ENCODE measurements around the gene CAPZA1. TPM values are rescaled to one million over a fixed set of nuclear protein-coding genes. Genes with fewer than 3 reads are reported as not detected.

The CAPZA1 gene
- total RNA-seq, 1 experiment from 2014 or later, result 97.5 TPM

DNA sequence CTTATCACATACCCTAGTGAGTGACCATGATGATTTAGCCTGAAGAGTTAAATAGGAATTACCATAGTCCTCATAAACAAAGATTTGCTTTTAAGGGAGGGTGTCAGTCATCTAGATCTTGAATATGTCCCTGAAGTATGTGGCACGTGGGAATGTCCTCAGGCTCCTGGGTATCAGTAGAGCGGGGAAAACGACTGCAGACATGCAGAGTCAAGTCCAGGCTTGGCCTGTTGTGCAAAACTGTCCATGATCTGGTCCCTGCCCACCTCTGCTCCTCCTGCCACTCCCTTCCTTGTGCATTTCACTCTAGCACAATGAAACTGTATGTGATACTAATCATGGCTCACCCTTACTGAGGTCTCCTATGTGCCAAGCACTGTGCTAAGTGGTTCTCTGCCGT lies 67.7 kb downstream of the CAPZA1 start (continued):
- TF ChIP-seq, protein P1, sequence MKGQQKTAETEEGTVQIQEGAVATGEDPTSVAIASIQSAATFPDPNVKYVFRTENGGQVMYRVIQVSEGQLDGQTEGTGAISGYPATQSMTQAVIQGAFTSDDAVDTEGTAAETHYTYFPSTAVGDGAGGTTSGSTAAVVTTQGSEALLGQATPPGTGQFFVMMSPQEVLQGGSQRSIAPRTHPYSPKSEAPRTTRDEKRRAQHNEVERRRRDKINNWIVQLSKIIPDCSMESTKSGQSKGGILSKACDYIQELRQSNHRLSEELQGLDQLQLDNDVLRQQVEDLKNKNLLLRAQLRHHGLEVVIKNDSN (CRISPR knock-in tag; IDR thresholded peaks at IDR 0.05), result no peak
- TF ChIP-seq EMX1 (CRISPR knock-in tag; IDR thresholded peaks at IDR 0.05), result no peak

DNA sequence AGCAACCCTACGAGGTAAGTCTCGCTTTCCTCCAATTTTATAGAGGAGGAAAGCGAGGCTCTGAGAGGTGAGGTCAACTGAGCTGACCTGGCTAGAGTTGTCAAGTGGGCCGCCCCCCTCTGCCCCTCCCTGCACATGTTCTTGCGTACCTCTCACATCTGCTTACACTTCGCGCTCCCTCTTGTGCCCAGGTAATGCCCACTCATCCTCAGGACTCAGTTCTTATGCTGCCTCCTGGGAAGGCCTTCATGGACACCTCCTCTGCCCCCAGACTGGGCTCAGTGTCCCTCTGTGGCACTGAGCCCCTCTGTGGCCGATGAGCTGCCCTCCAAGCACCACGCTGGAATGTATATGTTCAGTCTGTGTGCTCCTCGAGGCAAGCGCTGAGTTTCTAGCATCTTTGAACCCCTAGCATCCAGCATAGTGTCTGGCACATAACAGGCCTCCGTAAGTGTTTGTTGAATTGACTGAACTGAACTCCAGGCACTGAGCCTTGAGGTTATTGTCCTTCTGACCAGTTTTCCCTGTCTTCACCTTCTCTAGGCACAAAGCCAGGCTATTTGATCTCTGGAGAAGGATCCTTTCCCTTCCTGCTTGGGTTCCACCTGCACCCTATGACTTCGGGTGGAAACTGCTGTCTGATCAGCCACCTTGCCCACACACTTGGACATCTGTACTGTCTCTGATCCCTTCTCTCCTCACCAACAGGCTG lies 68.3 kb downstream of the CAPZA1 start:
- Mint-ChIP-seq H3K4me3 (no peak overlapping the region), H3K4me1 (peaks cover 14% of the 10 kb centered on the region), H3K27me3 (ENCODE audit: low read depth) (no peaks in the 10 kb centered on the region), H3K27ac (peak overlapping the region; percentile 48), H3K36me3 (peaks cover 27% of the 10 kb centered on the region), H3K9me3 (no peaks in the 10 kb centered on the region)
- TF ChIP-seq ZNF121 (CRISPR knock-in tag; IDR thresholded peaks at IDR 0.05), result no peak
- TF ChIP-seq, protein P2, sequence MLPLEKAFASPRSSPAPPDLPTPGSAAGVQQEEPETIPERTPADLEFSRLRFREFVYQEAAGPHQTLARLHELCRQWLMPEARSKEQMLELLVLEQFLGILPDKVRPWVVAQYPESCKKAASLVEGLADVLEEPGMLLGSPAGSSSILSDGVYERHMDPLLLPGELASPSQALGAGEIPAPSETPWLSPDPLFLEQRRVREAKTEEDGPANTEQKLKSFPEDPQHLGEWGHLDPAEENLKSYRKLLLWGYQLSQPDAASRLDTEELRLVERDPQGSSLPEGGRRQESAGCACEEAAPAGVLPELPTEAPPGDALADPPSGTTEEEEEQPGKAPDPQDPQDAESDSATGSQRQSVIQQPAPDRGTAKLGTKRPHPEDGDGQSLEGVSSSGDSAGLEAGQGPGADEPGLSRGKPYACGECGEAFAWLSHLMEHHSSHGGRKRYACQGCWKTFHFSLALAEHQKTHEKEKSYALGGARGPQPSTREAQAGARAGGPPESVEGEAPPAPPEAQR (CRISPR knock-in tag; IDR thresholded peaks at IDR 0.05), result no peak
- TF ChIP-seq NFYB (CRISPR knock-in tag; conservative IDR thresholded peaks at IDR 0.05; ENCODE audit: low read depth), result no peak
- TF ChIP-seq, protein P3, sequence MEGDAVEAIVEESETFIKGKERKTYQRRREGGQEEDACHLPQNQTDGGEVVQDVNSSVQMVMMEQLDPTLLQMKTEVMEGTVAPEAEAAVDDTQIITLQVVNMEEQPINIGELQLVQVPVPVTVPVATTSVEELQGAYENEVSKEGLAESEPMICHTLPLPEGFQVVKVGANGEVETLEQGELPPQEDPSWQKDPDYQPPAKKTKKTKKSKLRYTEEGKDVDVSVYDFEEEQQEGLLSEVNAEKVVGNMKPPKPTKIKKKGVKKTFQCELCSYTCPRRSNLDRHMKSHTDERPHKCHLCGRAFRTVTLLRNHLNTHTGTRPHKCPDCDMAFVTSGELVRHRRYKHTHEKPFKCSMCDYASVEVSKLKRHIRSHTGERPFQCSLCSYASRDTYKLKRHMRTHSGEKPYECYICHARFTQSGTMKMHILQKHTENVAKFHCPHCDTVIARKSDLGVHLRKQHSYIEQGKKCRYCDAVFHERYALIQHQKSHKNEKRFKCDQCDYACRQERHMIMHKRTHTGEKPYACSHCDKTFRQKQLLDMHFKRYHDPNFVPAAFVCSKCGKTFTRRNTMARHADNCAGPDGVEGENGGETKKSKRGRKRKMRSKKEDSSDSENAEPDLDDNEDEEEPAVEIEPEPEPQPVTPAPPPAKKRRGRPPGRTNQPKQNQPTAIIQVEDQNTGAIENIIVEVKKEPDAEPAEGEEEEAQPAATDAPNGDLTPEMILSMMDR (IDR thresholded peaks at IDR 0.05), result no peak
- TF ChIP-seq FOXK1 (CRISPR knock-in tag; IDR thresholded peaks at IDR 0.05), result no peak
- no peak for TF ChIP-seq NR2C2 (CRISPR knock-in tag; IDR thresholded peaks at IDR 0.05)
- ATAC-seq, result no peak
- DNase-seq (ENCODE audit: low spot score), result no peak
- CTCF ChIA-PET, result interaction anchor here (1.5 kb wide), 1 partner anchor 10 kb away, joined by 4 read pairs; no protein-coding TSS in a partner anchor
- POLR2A ChIA-PET, result no interaction called here

DNA sequence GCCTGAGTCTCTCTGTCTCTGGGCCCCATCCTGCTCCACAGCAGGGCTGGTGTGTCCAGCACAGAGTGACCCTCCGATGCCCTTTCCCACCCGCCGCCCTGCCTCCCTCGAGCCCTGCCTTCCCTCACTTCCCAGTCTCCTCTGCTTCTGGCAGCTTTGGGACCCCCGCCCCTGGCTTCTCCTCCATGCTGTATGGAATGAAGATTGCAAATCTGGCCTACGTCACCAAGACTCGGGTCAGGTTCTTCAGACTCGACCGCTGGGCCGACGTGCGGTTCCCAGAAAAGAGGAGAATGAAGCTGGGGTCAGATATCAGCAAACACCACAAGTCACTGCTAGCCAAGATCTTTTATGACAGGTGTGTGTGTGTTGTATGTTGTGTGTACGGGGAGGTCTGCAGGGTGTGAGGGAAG lies 69.2 kb downstream of the CAPZA1 start:
- no peak for DNase-seq (ENCODE audit: low spot score)
- H3K4me3 Mint-ChIP-seq, result no peak overlapping the region
- H3K36me3 Mint-ChIP-seq, result peaks cover 30% of the 10 kb centered on the region
- no peak for ATAC-seq
- H3K27ac Mint-ChIP-seq, result peak overlapping the region; percentile 27
- H3K4me1 Mint-ChIP-seq, result peaks cover 14% of the 10 kb centered on the region
- CTCF ChIA-PET, result interaction anchor here (1.0 to 1.5 kb wide), 3 partner anchors 9 to 16 kb away, joined by 3 to 4 read pairs (median 3); no protein-coding TSS in a partner anchor
- H3K27me3 Mint-ChIP-seq (ENCODE audit: low read depth), result no peaks in the 10 kb centered on the region
- POLR2A ChIA-PET, result no interaction called here
- no peaks in the 10 kb centered on the region for H3K9me3 Mint-ChIP-seq
- TF ChIP-seq, protein P4, sequence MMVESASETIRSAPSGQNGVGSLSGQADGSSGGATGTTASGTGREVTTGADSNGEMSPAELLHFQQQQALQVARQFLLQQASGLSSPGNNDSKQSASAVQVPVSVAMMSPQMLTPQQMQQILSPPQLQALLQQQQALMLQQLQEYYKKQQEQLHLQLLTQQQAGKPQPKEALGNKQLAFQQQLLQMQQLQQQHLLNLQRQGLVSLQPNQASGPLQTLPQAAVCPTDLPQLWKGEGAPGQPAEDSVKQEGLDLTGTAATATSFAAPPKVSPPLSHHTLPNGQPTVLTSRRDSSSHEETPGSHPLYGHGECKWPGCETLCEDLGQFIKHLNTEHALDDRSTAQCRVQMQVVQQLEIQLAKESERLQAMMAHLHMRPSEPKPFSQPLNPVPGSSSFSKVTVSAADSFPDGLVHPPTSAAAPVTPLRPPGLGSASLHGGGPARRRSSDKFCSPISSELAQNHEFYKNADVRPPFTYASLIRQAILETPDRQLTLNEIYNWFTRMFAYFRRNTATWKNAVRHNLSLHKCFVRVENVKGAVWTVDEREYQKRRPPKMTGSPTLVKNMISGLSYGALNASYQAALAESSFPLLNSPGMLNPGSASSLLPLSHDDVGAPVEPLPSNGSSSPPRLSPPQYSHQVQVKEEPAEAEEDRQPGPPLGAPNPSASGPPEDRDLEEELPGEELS (CRISPR knock-in tag; IDR thresholded peaks at IDR 0.05), result no peak

DNA sequence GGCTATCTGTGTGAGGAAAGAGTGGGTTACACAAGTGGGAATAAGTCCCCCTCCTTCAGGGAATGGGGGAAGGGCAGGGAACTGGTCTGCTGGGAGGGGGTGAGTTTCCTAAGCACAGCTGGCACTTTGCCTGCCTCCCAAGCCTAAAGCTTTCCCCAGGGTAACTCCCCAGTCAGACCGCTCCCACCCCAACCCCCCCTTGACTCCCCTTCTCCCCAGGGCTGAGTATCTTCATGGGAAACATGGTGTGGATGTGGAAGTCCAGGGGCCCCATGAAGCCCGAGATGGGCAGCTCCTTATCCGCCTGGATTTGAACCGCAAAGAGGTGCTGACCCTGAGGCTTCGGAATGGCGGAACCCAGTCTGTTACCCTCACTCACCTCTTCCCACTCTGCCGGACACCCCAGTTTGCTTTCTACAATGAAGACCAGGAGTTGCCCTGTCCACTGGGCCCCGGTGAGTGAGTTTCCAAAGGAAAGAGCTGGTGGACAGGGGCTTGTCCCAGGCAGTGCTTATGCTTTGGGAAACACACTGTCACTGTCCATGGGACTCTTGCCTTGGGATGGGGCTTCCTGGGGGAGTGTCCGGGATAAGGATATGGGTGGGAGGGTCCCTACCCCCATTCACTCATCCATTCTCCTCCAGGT lies 69.7 kb downstream of the CAPZA1 start:
- Mint-ChIP-seq H3K36me3 (peaks cover 30% of the 10 kb centered on the region), H3K27ac (peak overlapping the region; percentile 27), H3K9me3 (no peaks in the 10 kb centered on the region), H3K4me3 (no peak overlapping the region), H3K27me3 (ENCODE audit: low read depth) (no peaks in the 10 kb centered on the region), H3K4me1 (peaks cover 14% of the 10 kb centered on the region)
- CTCF ChIA-PET, result interaction anchor here (0.6 to 1.5 kb wide), 4 partner anchors 9 to 70 kb away, joined by 3 to 4 read pairs (median 4); no protein-coding TSS in a partner anchor
- POLR2A ChIA-PET, result interaction anchor here (1.0 to 1.2 kb wide), 2 partner anchors 15 to 16 kb away, joined by 4 read pairs; partner anchors contain the start of gene MOV10
- ATAC-seq (no peak), DNase-seq (ENCODE audit: low spot score) (no peak)
- TF ChIP-seq, protein P5, sequence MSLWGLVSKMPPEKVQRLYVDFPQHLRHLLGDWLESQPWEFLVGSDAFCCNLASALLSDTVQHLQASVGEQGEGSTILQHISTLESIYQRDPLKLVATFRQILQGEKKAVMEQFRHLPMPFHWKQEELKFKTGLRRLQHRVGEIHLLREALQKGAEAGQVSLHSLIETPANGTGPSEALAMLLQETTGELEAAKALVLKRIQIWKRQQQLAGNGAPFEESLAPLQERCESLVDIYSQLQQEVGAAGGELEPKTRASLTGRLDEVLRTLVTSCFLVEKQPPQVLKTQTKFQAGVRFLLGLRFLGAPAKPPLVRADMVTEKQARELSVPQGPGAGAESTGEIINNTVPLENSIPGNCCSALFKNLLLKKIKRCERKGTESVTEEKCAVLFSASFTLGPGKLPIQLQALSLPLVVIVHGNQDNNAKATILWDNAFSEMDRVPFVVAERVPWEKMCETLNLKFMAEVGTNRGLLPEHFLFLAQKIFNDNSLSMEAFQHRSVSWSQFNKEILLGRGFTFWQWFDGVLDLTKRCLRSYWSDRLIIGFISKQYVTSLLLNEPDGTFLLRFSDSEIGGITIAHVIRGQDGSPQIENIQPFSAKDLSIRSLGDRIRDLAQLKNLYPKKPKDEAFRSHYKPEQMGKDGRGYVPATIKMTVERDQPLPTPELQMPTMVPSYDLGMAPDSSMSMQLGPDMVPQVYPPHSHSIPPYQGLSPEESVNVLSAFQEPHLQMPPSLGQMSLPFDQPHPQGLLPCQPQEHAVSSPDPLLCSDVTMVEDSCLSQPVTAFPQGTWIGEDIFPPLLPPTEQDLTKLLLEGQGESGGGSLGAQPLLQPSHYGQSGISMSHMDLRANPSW (CRISPR knock-in tag; conservative IDR thresholded peaks at IDR 0.05; ENCODE audit: low read depth), result no peak
- TF ChIP-seq ESRRA (CRISPR knock-in tag; IDR thresholded peaks at IDR 0.05; ENCODE audit: borderline replicate concordance) (no peak), ZNF263 (CRISPR knock-in tag; IDR thresholded peaks at IDR 0.05; ENCODE audit: low read depth) (no peak), RELA (CRISPR knock-in tag; IDR thresholded peaks at IDR 0.05; ENCODE audit: borderline replicate concordance) (no peak), OVOL2 (CRISPR knock-in tag; IDR thresholded peaks at IDR 0.05; ENCODE audit: borderline replicate concordance) (no peak), FOXP1 (CRISPR knock-in tag; IDR thresholded peaks at IDR 0.05; ENCODE audit: borderline replicate concordance) (no peak), CREB1 (CRISPR knock-in tag; IDR thresholded peaks at IDR 0.05) (no peak), TCF7 (CRISPR knock-in tag; IDR thresholded peaks at IDR 0.05; ENCODE audit: low read depth) (no peak), NR1H2 (CRISPR knock-in tag; IDR thresholded peaks at IDR 0.05) (no peak)
- TF ChIP-seq, protein P6, sequence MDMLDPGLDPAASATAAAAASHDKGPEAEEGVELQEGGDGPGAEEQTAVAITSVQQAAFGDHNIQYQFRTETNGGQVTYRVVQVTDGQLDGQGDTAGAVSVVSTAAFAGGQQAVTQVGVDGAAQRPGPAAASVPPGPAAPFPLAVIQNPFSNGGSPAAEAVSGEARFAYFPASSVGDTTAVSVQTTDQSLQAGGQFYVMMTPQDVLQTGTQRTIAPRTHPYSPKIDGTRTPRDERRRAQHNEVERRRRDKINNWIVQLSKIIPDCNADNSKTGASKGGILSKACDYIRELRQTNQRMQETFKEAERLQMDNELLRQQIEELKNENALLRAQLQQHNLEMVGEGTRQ (CRISPR knock-in tag; IDR thresholded peaks at IDR 0.05), result no peak
